Stimulated activated CD8-positive, alpha-beta memory T cell treated with anti-CD3 and anti-CD28 coated beads, Interleukin-7, amount 100 ng/mL, for 1 hour (primary cell): ENCODE data around the gene AHRR.

Experiments used
- DNase-seq, 2 donors: peaks; one replicate each; pipeline ENCODE4 v3.0.0-alpha.2; 2020; ENCODE audit warnings: low read depth in 2 of 2

AHRR gene

GRCh38 chr5:320524-321229 is 837 bp upstream of the AHRR start:
- DNase-seq = no peak

GRCh38 chr5:321726-322251 is 275 bp downstream of the AHRR start:
- no peak for DNase-seq

GRCh38 chr5:322281-322941 is 897 bp downstream of the AHRR start:
- DNase-seq = no peak

- DNase-seq = no peak
Measured at GRCh38 chr5:322942-323879, 1.7 kb downstream of the AHRR start.

GRCh38 chr5:324736-325612 is 3.5 kb downstream of the AHRR start:
- no peak for DNase-seq

DNA sequence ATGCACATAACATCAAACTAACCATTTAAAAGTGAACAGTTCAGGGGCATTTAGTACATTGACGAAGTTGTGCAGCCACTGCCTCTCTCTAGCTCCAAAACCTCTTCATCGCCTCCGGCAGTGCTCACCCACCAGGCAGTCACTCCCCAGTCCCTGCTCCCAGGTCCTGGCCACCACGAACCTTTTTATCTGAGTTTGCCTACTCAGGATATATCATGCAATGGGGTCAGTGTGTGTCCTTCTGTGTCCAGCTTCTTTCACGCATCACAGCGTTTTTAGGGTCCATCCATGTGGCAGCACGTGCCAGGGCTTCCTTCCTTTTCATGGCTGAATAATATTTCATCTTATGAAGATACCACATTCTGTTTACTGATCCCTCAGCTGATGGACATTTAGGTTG is 4.6 kb downstream of the AHRR start:
- no peak for DNase-seq

GRCh38 chr5:329121-329735 is 7.7 kb downstream of the AHRR start:
- DNase-seq = no peak

DNA sequence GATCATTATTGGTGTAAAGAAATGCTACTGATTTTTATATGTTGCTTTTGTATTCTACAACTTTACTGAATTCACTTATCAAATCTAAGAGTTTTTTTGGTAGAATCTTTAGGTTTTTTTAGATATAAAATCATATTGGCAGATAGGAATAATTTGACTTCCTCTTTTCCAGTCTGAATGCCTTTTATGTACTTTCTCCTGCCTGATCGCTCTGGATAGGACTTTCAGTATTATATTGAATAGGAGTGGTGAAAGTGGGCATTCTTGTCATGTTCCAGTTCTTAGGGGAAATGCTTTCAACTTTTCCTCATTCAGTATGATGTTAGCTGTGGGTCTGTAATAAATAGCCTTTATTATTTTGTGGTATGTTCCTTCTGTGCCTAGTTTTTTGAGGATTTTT is 8.3 kb downstream of the AHRR start:
- DNase-seq = no peak

DNA sequence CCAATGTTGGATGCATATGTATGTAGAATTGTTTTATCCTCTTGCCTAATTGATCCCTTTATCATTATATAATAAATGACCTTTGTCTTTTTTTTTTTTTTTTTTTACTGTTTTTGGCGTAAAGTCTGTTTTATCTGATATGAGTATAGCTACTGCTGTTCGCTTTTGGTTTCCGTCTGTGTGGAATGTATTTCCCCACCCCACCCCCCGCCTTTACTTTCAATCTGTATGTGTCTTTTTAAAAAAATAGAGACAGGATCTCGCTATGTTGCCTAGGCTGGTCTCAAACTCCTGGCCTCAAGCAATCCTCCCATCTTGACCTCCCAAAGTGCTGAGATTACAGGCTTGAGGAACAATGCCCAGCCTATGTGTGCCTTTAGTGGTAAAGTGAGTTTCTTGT is 11.3 kb downstream of the AHRR start:
- DNase-seq = no peak

GRCh38 chr5:333945-334344 is 12.4 kb downstream of the AHRR start:
- DNase-seq = no peak

GRCh38 chr5:334903-335739 is 13.6 kb downstream of the AHRR start:
- DNase-seq = no peak

DNA sequence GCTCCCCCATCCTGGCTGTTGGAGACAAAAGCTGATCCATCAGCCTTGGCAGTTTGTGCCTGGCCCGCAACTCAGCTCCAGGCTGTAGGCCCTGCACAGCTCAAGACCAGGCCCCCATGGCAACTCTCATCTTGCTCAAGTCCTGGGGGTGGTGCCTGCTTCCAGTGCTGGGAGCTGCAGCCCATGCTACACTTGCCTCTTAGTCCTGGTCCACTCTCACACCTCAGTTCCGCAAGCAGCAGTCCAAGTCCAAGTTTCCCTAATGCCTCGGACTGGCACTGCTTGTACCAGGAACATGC is 14.2 kb downstream of the AHRR start:
- DNase-seq = no peak

- no peak for DNase-seq
Measured at GRCh38 chr5:337563-338130, 16.1 kb downstream of the AHRR start.

- DNase-seq = no peak
Measured at GRCh38 chr5:342501-343460, 21.3 kb downstream of the AHRR start.

DNA sequence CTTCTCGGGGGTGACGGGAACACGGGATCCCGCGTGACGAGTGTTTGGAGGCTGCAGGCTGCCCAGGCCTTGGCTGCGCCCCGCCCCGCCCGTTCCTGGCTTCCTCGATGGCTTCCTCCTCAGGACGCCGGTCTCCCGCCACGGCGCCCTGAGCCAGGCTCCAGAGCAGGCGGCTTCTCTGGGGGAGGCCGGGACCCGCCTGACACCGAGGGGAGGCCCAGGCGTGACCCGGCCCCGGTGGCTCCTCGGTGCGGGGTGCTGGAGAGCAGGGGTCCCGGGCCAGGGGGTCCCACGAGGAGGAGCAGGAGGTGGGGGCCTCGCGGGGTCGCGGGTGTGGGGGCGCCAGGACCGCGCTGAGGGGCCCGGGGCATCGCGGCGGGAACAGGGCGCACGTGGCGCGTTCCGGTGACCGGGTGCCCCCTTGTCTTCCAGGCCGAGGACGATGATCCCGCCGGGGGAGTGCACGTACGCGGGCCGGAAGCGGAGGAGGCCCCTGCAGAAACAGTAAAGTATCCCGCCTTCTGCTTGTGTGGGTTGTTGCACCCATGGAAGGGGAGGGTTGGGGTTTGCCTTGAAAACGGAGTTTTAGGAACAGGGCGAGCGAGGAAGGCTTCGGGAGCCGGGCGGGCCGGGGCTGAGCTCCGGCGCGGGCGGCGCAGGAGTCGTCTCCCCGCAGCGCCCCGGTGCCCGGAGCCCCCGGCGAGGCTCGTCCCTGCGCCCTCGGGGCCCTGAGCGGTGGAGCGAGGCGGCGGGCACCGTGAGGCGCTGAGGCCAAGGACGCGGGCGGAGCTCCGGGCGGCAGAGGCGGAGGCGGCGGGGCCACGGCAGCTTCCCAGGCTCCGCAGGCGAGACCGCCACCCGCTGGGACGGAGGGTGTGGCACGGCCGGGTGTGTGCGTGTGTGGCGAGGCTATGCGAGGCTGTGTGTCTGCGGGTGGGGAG is 22.2 kb downstream of the AHRR start:
- no peak for DNase-seq

GRCh38 chr5:344668-345067 is 23.2 kb downstream of the AHRR start:
- DNase-seq = no peak

GRCh38 chr5:345404-346195 is 24.1 kb downstream of the AHRR start:
- DNase-seq = no peak
